Stimulated activated CD8-positive, alpha-beta memory T cell treated with anti-CD3 and anti-CD28 coated beads, Interleukin-2, amount 100 ng/mL, for 1 hour (primary cell): ENCODE data around the gene DHX8.

Source experiments
- DNase-seq, 2 donors: peaks; one replicate each; pipeline ENCODE4 v3.0.0-alpha.2; 2020; ENCODE audit warnings: low read depth in 2 of 2

Gene DHX8

DNA sequence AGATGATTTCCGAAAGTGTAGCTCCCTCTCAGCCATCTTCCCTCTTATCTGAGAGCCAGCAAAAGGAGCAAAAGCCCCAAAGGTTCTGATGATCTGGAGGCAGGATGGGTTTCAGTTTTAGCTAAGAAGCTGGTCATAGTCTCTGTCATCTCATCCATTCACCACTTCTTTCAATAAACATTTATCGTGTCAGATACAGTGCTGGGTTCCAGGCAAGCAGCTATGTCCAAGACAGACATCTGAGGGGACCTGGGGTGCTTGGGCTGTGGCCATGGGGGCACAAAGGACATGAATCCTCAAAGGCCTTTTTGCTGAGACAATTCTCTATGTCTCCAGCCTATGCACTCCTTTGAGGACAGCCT, 63.4 kb downstream of the DHX8 start:
- DNase-seq, result no peak

DNA sequence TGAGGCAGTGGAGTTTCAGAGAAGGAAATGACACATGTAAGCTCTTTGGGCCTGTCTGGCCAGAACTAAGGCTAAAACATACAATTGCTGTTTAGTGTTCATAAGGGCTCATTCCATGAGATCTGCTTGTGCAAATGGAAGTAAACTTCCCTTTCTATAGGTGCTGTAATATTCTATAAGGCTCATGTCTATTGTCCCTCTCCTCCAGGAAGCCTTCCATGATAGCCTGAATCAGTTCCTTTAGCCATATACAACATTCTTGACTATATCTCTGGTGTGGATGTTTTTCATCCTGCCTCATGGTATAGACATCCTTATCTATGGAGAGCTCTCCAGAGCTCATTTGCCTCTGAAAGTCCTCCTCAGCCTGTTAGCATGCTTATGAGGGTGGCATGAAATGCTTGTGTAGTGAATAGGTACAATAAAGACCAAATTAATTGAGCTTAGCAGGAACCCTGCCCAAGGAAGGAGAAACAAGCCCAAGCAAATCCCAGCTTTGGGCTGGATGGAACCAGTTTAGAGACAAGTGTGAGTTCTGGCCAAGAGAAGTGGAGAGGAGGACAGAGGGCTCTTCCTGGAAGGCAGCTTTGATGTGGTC, 64.0 kb downstream of the DHX8 start:
- no peak for DNase-seq

DNA sequence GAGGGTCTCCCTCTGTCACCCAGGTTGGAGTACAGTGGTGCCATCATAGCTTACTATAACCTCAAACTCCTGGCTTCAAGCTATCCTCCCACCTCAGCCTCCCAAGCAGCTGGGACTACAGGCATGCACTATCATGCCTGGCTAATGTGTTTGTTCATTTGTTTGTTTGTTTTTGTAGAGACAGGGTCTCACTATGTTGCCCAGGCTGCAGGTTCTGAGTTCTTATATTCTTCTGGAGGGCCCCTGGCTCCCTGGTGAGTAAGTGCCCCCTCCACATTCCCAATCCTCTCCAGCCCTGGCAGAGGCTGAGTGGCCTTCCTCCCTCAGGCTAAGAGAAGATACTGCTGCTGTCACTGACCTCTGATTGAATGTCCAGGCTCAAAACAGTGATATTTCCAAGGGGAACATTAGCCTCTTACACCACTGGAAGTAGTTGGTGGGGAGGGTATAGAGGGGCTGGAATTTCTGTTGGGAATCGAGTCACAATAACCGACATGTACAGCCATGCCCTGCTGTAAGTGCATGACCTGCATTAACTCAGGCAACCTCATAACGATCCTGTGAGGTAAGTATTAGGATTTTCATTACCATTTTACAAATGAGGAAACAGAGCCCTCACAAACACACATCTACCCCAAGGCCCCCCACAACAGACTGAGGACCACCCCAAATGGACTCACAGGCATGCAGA, 65.1 kb downstream of the DHX8 start:
- no peak for DNase-seq

DNA sequence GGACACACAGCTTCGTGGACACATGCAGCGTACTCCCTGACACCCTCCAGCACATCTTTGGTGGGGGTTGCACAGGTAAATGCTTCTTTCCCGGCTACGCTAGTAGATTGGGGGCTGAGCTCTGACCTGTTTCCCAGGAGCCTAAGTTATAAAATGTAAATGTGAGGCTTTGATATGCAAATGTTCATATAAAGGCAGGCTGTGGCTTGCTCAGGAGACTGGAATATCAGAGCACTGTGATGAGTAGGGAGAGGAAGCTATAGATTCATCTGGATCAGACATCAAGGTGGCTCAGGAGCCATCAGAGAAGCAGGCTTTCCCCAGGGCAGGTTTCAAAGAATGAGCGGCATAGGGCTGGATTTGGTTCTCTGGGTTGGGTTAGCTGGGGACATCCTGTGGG, 65.7 kb downstream of the DHX8 start:
- DNase-seq, result no peak

DNA sequence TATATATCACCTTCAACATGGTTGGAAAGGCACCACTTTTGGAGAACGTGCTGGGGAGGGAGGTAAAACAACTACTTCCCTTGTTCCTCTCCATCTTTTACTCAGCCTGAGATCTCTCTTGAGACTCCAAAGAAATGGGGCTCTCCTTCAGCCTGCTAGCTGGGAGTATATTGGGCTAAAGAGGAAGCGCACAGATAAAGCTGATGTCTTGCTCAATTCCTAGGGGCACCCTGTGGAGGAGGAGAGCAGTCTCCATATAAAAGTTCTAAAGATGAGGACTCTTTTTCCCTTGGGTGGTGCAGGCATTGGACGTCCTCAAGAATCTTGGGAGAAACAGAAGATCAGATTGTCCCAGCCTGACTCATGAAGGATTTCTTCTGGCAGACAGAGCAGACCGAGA, 67.0 kb downstream of the DHX8 start:
- DNase-seq, result no peak

DNA sequence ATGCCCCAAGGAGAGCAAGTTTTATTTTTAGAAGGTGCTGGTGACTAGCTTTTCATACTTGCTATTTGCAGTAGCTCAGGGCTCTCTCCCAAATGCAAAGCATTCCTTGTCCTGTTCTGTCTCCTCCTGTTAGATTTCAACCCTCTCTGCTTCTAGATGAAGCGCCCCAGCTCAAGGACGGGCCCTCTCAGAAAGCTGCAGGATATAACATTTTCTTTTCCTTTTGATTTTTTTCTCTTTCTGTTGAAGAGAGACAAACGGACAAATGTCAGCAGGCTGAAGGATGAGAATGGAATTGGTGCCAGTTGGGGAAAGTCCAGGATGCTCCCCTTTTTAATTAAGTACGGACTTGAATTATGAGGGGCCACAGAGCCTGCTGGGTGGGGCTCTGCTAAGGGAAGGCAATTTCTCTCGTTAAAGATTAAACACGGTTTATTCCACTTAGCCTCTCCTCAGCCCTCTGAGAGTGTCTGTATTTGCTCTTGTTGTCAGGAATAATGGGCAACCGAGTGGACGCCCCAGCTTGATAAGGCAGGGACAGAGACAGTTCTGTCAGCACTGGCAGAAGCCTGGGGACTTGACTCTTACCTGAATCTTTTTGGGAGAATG, 68.6 kb downstream of the DHX8 start:
- no peak for DNase-seq

DNA sequence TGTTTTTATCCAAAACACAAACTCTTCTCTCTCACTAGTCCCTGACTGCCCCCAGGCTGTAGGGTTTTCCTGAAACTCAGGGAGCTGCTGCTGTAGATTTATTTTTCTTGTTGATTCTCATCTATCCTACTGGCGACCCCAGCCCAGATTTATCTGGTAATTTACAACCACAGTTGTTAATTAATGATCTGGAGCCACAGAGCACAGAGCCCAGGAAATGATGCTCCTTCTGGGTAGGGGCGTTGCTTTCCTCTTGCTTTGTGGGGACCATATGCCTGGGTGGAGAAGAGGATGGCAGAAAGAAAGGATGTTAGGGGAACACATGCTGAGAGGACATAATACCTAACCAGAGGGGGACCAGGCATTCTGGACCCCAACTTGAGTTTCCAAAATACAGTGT, 69.8 kb downstream of the DHX8 start:
- DNase-seq, result no peak

DNA sequence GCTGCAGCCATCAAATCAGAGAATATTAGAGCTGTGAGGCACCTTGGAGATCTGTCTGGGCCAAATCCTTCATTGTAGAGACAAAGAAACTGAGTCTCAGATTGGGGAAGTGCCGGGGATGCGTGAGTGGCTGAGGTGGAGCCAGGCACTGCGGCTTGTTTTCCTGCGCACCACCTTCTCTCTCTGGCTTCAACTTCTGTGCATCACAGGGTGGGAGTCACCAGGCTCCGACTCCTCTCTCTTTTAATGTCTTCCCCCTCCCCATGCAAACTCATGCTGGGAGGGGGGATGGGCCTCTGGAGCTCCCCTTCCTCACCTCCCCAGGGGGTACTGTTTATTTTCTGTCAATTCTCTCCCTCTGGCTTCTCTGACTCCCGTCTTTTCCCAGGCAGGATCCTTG, 71.1 kb downstream of the DHX8 start:
- DNase-seq, result no peak

DNA sequence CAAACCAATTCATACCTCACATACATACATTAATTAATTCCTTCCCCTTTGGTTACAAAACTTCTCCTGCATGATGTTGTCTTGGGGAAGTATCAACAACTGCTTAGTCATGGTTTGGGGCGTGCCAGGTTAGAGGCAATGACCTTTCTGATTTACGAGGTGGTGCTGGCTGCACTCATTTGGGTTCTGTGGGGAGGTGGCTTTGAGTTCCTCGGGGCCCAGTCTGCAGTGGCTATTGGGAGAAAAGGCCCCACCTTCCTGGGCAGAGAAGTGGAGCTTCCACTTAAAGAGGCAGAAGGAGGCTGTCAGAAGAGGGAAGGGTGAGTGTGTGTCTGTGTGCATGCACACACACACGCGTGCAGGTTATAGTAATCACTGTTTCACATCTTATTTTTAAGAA, 72.5 kb downstream of the DHX8 start:
- no peak for DNase-seq

DNA sequence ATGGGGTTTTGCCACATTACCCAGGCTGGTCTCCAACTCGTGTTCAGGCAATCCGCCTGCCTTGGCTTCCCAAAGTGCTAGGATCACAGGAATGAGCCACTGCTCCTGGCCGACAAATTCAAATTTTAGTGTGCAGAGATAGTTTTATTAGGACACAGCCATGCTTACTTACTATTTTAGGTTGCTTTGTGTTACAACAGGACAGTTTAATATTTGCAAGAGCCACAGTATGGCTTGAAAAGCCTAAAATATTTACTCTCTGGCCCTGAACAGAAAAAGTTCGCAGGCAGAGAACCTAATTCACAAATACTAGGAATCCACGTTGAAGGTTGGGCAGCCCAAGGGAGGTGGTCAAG, 75.0 kb downstream of the DHX8 start:
- DNase-seq, result no peak

DNA sequence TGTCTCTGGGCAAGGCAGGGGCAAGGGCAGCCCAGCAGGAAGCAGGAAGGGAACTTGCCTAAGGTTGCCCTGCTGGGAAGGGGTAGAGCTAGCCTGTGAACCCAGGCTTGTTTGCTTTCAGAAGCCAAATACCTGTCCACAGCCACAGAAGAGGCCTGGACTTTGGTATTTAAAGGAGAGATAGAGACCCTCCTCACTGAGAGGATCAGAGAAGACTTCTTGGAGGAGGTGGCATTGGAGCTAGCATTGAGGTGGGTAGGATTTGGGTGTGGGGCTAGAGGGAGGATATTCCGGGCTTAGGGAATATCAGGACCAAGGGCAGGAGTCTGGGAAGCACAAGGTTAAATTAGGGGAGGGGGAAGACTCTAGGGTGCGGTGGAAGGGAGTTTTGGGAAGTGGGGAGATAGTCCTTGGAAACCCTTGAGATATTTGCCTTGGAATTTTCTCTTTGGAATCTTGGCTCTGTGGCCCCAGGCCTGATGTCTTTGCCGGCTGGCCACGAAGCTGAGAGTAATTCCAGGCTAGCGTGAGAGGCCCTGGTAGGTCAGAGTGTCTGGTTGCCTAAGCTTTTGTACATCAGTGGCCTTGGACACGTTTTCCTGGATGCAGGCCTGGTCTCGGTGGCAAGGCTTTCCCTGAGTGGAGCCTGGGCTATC, 75.5 kb downstream of the DHX8 start:
- DNase-seq, result no peak

DNA sequence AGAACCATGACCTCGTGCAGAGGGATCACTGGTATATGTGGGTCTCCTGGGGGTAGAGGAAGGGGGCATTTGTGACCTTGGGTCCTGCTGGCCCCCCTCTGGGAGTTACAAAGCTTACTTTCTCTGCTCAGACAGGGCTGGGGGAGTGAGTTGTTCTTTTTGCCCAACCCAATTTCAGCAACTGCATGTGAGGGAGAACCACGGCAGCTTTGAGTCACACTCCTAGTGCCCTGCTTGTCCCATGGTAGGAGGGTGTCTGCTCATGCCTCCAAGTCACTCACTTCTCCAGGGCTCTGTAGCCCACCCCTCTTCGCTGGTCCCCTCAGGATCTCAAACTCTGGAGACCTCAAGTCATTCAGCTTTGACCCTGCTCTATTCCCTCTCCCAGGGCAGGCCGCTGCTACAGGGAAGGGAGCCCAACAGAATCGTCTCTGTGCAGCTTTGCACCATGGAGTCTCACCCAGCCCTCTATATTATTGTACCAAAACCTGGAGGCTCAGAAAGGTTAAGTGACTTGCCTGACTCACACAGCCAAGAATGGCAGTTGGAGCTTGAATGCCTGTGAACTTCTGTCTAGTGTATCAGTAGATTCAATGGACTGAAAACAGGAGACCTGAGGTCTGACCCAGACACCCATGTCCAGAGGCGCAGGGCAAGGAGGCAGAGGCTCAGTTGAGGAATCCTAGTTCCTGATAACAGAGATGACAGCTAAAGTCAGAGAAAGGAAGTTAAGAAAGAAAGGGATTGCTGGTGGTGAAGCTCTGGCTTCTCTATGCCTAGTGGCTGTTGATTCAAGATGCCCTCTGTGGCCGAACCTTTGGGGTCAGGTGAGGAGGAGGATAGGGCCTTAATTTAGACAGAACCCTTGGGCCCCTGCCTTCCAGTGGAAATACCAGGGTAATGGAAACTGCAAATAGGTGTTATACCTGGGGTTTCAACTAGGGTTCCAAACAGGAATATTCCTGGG, 77.0 kb downstream of the DHX8 start:
- no peak for DNase-seq

DNA sequence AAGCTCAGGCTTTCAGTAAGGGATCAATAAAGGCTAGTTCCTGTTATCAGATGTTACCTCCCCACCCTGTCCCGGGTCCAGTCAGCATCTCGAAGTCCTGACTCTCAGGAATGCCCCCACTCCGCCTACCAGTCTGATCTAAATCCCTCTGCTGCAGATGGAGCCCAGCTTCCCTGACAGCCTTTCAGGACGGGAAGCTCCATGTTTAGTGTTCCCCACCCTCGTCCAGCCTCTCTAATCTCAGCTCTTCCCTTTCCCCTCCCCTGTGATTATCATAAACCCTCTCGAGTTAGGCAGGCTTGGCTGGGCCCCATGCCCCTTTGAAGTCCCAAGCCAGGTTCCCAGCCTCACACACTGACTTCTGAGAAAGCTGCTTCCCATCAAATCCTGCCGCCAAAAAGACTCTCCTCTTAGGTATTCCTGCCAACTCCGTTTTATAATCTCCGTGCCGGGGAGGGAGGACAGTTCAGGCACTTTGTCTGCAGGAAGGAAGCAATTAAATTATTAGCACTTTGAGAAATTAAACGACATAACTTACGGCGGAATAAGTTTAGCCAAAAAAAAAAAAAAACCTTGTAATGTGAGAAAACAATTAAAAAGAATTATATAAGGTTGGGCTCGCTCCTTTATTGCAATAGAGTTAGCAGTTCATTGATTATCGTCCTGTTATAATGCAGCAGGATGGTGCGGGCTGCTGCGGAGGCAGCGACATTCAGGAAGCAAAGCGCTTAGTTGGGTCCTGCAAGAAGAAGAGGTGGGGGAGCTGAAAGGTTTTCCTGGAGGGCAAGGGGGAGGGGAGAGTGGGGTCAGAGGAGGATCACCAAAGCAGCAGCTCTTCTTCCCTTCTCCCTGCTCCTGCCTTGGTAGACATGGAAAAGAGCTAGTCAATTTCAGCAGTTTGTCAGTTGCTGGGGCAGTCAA, 79.2 kb downstream of the DHX8 start:
- DNase-seq, result no peak

DNA sequence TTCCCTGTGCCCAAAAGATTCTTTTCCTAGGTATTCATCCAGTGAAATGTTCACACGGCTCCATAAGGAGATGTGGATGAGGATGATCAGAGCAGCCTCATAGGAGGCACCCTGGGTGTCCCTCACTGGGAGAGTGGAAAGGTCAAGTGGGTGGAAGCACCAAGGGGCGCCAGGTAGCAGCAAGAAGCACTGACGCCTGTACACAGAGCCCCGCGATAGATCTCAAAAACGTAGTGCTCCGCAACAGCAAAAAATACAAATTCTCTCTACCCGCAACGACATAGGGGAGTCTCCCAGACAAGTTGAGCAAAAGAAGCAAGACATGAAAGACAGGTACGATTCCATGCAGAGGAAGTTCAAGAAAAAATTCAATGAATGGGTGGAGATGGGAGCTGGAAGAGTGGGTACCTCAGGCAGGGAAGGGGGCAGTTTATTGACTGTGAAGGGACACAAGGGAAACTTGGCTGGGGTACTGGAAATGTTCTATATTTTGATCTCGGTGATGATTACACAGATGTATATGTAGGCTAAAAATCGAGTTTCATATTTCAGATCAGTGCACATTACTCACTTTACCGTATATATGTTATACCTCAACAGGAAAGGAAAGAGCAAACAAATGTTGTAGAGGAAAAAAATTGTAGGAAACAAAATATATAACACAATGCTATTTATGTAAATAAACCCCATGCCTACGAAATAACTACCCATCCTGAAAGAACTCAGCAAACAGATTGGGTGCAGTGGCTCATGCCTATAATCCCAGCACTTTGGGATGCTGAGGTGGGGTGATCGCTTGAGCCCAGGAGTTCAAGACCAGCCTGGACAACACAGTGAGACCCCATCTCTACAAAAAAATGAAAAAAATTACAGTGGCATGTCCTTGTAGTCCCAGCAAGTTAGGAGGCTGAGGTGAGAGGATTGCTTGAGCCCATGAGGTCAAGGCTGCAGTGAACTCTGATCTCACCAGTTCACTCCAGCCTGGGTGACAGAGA, 80.1 kb downstream of the DHX8 start:
- DNase-seq, result no peak

DNA sequence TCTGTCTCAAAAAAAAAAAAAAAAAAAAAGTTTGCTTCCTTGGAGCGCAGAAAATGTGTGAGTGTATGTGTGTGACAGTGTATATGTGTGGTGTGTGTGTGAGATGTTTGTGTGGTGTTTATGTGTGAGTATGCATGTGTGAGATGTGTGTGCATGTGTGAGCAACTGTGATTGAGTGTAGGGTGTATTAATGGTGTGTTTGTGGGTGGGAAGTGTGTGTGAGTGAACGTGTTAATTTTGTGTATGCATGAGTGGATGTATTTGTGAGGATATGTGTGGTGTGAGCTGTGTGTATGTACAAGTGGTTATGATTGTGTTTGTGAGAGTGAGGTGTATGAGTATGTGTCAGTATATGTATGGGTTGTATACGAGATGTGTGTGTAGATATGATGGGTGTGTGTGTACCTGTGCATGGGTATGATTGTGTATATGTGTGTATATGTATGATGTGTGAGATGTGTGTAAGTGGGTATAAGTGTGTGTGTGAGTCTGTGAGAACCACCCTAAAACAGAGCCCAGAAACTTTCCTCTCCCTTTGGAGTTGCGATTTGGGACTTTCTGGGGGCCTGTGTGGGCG, 84.8 kb downstream of the DHX8 start:
- DNase-seq, result no peak

DNA sequence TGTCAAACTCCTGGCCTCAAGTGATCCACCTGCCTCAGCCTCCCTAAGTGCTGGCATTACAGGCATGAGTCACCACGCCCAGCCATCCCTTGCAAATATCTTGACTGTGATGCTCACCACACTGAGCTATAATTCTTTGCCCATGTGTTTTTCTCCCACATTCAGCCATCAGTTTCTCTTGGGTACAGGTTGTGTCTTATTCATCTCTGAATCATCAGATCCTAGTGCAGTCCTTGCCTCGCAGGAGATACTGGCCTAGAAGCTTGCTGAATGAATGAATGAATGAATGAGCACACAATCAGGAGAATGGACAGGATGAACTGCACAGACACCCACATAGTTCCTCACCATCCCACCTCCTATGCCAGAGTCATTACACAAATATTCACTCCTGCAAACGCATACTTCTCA, 86.7 kb downstream of the DHX8 start:
- no peak for DNase-seq

DNA sequence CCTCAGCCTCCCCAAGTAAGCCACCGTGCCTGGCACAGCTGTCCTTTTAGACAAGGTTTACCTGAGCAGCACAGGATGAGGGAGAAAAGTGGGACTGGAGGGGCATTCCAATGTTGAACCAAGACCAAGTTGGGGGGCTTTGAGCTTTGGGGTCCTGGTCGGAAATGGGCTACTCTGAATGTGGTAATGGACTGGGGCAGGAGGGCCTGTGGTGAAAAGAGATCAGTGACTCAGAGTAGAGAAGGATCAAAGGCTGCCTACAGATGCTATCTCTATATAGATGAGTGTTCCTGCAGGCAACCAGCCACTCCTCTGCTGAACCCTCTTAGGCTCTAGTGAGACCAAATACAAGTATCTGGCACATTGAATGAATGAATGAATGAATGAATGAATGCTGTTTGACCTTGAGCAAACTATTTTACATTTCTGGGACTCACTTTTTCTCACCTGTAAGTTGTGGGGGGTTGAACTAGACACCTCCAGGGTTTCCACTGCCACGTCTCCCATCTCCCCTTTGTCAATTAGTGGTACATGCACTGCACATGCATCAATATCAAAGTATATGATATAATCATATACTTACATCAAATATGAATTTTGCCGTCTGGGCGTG, 88.7 kb downstream of the DHX8 start:
- DNase-seq, result no peak

DNA sequence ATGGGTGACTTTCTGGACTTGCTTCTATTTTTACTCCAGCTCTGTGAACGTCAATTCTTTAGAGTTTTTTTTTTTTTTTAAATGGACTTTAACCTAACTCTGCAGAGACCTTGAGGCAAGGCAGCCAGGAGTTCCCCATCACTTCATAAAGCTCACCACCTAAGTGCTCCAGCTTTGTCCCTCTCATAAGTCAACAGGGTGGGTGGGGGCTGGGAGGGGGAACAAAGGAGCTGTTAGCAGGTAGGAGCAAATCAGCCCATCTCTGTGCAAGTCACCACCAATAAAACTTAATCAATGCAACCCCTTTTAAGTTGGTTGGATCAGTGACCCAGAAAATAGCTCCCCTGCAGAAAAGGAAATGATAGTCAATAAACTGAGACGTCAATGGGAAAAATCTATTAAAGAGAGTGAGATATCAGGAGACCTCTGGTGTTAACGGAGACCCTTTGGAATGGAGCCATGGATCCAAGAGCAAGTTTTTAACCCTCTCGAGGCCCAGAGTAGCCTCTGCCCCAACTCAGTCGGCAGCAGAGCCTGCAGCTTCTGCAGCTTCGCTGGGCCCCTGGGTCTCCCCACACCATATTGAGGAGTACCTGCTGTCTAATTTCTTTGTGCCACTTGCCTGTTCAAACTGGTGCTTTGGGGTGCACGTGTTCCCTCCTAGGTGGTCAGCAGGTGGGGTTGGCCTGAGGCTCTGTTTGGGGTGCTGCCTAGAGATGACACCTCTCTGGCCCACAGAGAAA, 90.0 kb downstream of the DHX8 start:
- no peak for DNase-seq
